ENCODE results near the gene SH3BGRL3.

- TF ChIP-seq, protein P1, sequence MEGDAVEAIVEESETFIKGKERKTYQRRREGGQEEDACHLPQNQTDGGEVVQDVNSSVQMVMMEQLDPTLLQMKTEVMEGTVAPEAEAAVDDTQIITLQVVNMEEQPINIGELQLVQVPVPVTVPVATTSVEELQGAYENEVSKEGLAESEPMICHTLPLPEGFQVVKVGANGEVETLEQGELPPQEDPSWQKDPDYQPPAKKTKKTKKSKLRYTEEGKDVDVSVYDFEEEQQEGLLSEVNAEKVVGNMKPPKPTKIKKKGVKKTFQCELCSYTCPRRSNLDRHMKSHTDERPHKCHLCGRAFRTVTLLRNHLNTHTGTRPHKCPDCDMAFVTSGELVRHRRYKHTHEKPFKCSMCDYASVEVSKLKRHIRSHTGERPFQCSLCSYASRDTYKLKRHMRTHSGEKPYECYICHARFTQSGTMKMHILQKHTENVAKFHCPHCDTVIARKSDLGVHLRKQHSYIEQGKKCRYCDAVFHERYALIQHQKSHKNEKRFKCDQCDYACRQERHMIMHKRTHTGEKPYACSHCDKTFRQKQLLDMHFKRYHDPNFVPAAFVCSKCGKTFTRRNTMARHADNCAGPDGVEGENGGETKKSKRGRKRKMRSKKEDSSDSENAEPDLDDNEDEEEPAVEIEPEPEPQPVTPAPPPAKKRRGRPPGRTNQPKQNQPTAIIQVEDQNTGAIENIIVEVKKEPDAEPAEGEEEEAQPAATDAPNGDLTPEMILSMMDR (conservative IDR thresholded peaks at IDR 0.05; ENCODE audit: low read length) = no peak
- no peak for TF ChIP-seq EZH2phosphoT487 (IDR thresholded peaks at IDR 0.05; ENCODE audit: borderline replicate concordance)
Measured at GRCh38 chr1:26315874-26316850, 36.3 kb downstream of the SH3BGRL3 start.
